WTC11 (cell line): ENCODE measurements around the gene RNF11. TPM values are rescaled to one million over a fixed set of nuclear protein-coding genes. Genes with fewer than 3 reads are reported as not detected.

Experiments used
- ATAC-seq: fragments of 200-7000 bp; cut with Tn5 transposase; 2 replicates; pipeline ENCODE4 v1.10.0; 2021; ENCODE audit warnings: mild to moderate bottlenecking, moderate library complexity
- CTCF ChIA-PET: fragments of 300-600 bp; sonication (Branson Sonifier 250); formaldehyde crosslinking; loops from one replicate; lab custom pipeline; 2021; ENCODE audit warnings: antibody characterized with exemption; lab: Charles Lee
- POLR2A ChIA-PET: fragments of 350-600 bp; sonication (Branson Sonifier 250); formaldehyde crosslinking; loops from one replicate; lab custom pipeline; 2021; ENCODE audit warnings: antibody characterized with exemption; lab: Charles Lee
- DNase-seq: peaks from one replicate; pipeline ENCODE4 v3.0.0; 2021; ENCODE audit warnings: low spot score
- H3K27ac Mint-ChIP-seq: 2 replicates; pipeline ENCODE4 v1.8.0; 2021; ENCODE audit warnings: mixed read lengths
- H3K27me3 Mint-ChIP-seq: 2 replicates; pipeline ENCODE4 v1.8.0; 2021; ENCODE audit warnings: low read depth, mild to moderate bottlenecking, moderate library complexity, mixed read lengths
- H3K36me3 Mint-ChIP-seq: 2 replicates; pipeline ENCODE4 v1.8.0; 2021; ENCODE audit warnings: mixed read lengths
- H3K4me1 Mint-ChIP-seq: 2 replicates; pipeline ENCODE4 v1.8.0; 2022; ENCODE audit warnings: mixed read lengths
- H3K4me3 Mint-ChIP-seq: 2 replicates; pipeline ENCODE4 v1.8.0; 2021; ENCODE audit warnings: mild to moderate bottlenecking, moderate library complexity, mixed read lengths
- H3K9me3 Mint-ChIP-seq: 2 replicates; pipeline ENCODE4 v1.8.0; 2021; ENCODE audit warnings: mixed read lengths
- CREM ChIP-seq: sonication (generic); formaldehyde crosslinking; IDR thresholded peaks from 2 replicates; pipeline ENCODE4 v1.8.1; 2022; ENCODE audit warnings: mild to moderate bottlenecking, missing genetic modification reagents, moderate library complexity
- FOXJ3 ChIP-seq: sonication (generic); formaldehyde crosslinking; IDR thresholded peaks from 2 replicates; pipeline ENCODE4 v1.9.0; 2021; ENCODE audit warnings: missing genetic modification reagents, mild to moderate bottlenecking, borderline replicate concordance
- NFYB ChIP-seq: sonication (generic); formaldehyde crosslinking; conservative IDR thresholded peaks from 2 replicates; pipeline ENCODE4 v1.8.0; 2022; ENCODE audit warnings: low read depth, missing genetic modification reagents
- TP53 ChIP-seq: sonication (generic); formaldehyde crosslinking; IDR thresholded peaks from 2 replicates; pipeline ENCODE4 v1.8.1; 2023; ENCODE audit warnings: mild to moderate bottlenecking, missing genetic modification reagents
- ZBTB21 ChIP-seq: sonication (generic); formaldehyde crosslinking; IDR thresholded peaks from 2 replicates; pipeline ENCODE4 v1.8.1; 2023; ENCODE audit warnings: mild to moderate bottlenecking, missing genetic modification reagents, borderline replicate concordance
- ZNF423 ChIP-seq: fragments of 250-450 bp; sonication (Bioruptor Pico); IDR thresholded peaks from 2 replicates; pipeline ENCODE4 v2.1.2; 2022; ENCODE audit warnings: mild to moderate bottlenecking, moderate library complexity
- total RNA-seq: library from RNA; stranded (reverse); gene quantifications from 3 replicates; pipeline ENCODE4 v1.2.3, GENCODE V29; 2021
- TF ChIP-seq, protein P1 (sequence below): sonication (generic); formaldehyde crosslinking; IDR thresholded peaks from 2 replicates; pipeline ENCODE4 v1.8.0; 2022; ENCODE audit warnings: missing genetic modification reagents
- TF ChIP-seq, protein P2 (sequence below): sonication (generic); formaldehyde crosslinking; IDR thresholded peaks from 2 replicates; pipeline ENCODE4 v1.8.1; 2023; ENCODE audit warnings: mild to moderate bottlenecking, moderate library complexity, missing genetic modification reagents
- TF ChIP-seq, protein P3 (sequence below): sonication (generic); formaldehyde crosslinking; IDR thresholded peaks from 2 replicates; pipeline ENCODE4 v1.8.1; 2023; ENCODE audit warnings: mild to moderate bottlenecking, missing genetic modification reagents, borderline replicate concordance

The RNF11 gene
- total RNA-seq, 1 experiment from 2014 or later, result 46.1 TPM

DNA sequence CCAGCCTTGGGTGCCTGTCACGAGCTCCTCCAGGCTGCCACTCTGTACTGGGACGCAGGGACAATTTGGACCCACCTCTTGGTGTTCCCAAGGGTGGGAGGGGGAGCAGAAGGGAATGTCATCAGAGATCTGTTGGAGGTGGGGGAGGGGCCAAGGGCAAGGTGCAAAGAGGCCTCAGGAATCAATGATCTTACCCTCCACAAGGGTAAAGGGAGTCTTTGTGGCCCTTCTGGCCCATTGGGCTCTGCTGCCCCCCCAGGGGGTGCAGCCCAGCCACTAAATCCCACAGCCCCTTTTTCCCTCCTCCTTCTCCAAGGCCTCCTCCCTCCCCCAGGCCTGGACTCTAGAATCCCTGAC, 85.8 kb downstream of the RNF11 start:
- H3K9me3 Mint-ChIP-seq, result no peaks in the 10 kb centered on the region
- TF ChIP-seq NFYB (CRISPR knock-in tag), result no peak
- TF ChIP-seq, protein P1, sequence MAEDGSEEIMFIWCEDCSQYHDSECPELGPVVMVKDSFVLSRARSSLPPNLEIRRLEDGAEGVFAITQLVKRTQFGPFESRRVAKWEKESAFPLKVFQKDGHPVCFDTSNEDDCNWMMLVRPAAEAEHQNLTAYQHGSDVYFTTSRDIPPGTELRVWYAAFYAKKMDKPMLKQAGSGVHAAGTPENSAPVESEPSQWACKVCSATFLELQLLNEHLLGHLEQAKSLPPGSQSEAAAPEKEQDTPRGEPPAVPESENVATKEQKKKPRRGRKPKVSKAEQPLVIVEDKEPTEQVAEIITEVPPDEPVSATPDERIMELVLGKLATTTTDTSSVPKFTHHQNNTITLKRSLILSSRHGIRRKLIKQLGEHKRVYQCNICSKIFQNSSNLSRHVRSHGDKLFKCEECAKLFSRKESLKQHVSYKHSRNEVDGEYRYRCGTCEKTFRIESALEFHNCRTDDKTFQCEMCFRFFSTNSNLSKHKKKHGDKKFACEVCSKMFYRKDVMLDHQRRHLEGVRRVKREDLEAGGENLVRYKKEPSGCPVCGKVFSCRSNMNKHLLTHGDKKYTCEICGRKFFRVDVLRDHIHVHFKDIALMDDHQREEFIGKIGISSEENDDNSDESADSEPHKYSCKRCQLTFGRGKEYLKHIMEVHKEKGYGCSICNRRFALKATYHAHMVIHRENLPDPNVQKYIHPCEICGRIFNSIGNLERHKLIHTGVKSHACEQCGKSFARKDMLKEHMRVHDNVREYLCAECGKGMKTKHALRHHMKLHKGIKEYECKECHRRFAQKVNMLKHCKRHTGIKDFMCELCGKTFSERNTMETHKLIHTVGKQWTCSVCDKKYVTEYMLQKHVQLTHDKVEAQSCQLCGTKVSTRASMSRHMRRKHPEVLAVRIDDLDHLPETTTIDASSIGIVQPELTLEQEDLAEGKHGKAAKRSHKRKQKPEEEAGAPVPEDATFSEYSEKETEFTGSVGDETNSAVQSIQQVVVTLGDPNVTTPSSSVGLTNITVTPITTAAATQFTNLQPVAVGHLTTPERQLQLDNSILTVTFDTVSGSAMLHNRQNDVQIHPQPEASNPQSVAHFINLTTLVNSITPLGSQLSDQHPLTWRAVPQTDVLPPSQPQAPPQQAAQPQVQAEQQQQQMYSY (CRISPR knock-in tag), result no peak
- TF ChIP-seq, all 79 proteins: peak for 0
- ATAC-seq (no peak), DNase-seq (no peak)
- Mint-ChIP-seq H3K4me1 (peaks cover 6% of the 10 kb centered on the region; the same call in 1 of the 2 replicates), H3K4me3 (no peak overlapping the region), H3K27ac (no peak overlapping the region), H3K36me3 (no peaks in the 10 kb centered on the region), H3K27me3 (no peaks in the 10 kb centered on the region; the same call in none of the 2 replicates)
- POLR2A ChIA-PET, result no interaction called here
- CTCF ChIA-PET, result no interaction called here

DNA sequence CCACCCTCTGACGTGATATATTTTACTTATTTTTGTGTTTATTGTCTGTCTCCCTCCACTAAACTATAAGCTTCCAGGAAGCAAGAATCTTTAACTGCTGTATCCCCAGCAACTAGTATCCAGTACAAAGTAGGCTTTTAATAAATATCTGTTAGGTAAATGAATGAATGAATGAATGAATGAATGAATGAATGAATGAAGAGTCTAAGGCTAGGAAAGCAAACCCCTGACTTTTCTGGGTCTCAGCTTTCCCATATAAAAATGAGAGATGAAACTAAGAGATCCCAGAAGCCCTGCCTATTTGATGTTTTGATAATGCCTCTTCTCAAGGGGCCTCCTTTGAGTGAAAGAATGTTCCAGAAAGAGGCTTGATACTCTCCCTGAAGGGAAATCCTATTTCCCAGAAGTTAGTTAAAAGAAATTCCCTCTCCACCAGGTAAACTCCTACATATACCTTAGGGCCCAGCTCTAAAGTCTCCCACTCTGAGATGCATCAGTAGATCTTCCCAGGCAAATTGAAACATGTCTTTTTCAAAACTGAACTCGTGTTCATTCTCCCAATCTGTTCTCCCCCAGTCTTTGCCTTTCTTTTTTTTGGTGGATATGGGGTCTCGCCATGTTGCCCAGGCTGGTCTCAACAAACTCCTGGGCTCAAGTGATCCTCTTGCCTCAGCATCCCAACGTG, 86.5 kb downstream of the RNF11 start:
- POLR2A ChIA-PET, result no interaction called here
- H3K4me3 Mint-ChIP-seq, result no peak overlapping the region
- H3K36me3 Mint-ChIP-seq, result no peaks in the 10 kb centered on the region
- TF ChIP-seq ZBTB21 (CRISPR knock-in tag) (no peak), ZNF423 (CRISPR knock-in tag) (no peak), CREM (CRISPR knock-in tag) (no peak), FOXJ3 (CRISPR knock-in tag) (no peak), TP53 (no peak)
- TF ChIP-seq, protein P2, sequence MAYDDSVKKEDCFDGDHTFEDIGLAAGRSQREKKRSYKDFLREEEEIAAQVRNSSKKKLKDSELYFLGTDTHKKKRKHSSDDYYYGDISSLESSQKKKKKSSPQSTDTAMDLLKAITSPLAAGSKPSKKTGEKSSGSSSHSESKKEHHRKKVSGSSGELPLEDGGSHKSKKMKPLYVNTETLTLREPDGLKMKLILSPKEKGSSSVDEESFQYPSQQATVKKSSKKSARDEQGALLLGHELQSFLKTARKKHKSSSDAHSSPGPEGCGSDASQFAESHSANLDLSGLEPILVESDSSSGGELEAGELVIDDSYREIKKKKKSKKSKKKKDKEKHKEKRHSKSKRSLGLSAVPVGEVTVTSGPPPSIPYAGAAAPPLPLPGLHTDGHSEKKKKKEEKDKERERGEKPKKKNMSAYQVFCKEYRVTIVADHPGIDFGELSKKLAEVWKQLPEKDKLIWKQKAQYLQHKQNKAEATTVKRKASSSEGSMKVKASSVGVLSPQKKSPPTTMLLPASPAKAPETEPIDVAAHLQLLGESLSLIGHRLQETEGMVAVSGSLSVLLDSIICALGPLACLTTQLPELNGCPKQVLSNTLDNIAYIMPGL (CRISPR knock-in tag), result no peak
- TF ChIP-seq, protein P3, sequence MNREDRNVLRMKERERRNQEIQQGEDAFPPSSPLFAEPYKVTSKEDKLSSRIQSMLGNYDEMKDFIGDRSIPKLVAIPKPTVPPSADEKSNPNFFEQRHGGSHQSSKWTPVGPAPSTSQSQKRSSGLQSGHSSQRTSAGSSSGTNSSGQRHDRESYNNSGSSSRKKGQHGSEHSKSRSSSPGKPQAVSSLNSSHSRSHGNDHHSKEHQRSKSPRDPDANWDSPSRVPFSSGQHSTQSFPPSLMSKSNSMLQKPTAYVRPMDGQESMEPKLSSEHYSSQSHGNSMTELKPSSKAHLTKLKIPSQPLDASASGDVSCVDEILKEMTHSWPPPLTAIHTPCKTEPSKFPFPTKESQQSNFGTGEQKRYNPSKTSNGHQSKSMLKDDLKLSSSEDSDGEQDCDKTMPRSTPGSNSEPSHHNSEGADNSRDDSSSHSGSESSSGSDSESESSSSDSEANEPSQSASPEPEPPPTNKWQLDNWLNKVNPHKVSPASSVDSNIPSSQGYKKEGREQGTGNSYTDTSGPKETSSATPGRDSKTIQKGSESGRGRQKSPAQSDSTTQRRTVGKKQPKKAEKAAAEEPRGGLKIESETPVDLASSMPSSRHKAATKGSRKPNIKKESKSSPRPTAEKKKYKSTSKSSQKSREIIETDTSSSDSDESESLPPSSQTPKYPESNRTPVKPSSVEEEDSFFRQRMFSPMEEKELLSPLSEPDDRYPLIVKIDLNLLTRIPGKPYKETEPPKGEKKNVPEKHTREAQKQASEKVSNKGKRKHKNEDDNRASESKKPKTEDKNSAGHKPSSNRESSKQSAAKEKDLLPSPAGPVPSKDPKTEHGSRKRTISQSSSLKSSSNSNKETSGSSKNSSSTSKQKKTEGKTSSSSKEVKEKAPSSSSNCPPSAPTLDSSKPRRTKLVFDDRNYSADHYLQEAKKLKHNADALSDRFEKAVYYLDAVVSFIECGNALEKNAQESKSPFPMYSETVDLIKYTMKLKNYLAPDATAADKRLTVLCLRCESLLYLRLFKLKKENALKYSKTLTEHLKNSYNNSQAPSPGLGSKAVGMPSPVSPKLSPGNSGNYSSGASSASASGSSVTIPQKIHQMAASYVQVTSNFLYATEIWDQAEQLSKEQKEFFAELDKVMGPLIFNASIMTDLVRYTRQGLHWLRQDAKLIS, result no peak
- H3K27ac Mint-ChIP-seq, result no peak overlapping the region
- ATAC-seq (no peak), DNase-seq (no peak)
- CTCF ChIA-PET, result no interaction called here
- no peaks in the 10 kb centered on the region for H3K9me3 Mint-ChIP-seq
- no peaks in the 10 kb centered on the region; the same call in none of the 2 replicates for H3K27me3 Mint-ChIP-seq
- H3K4me1 Mint-ChIP-seq, result 0 out of 2 replicates have a peak, but pooled peaks cover 4% of the 10 kb centered on the region

Other genes with a start within 250 kb of the RNF11 start
- not detected in 3 replicates for gene C1orf185, start 134.0 kb upstream of the RNF11 start, total RNA-seq
- gene TTC39A, start 94.3 kb downstream of the RNF11 start, total RNA-seq, result 3.4 to 8.4 TPM (median 5.7 TPM) in 3 replicates